HG03108 (cell line): Measurements from ENCODE around the gene LIN7A.
"Not testable (repeated sequence)": the region's sequence is repeated elsewhere in the genome, so short reads cannot be mapped to it uniquely, and the experiment has no call there.

Source experiments
- ATAC-seq: cut with Tn5 transposase; IDR thresholded peaks from one replicate; pipeline ENCODE4 v1.9.1; 2021; ENCODE audit warnings: moderate library complexity; ENCODE audit not compliant: unreplicated experiment

The LIN7A gene

GRCh38 chr12:80924437-80924836 is 13.3 kb downstream of the LIN7A start:
- ATAC-seq: no peak

GRCh38 chr12:80920006-80920405 is 17.7 kb downstream of the LIN7A start:
- ATAC-seq: no peak

- no peak for ATAC-seq
These were observed 20.1 kb downstream of the LIN7A start for GRCh38 chr12:80917651-80918050.

- ATAC-seq: no peak
These were observed 24.6 kb downstream of the LIN7A start for GRCh38 chr12:80912901-80913770.

- ATAC-seq: no peak
These were observed 28.4 kb downstream of the LIN7A start for GRCh38 chr12:80909370-80909769.

GRCh38 chr12:80902711-80903110 is 35.0 kb downstream of the LIN7A start:
- ATAC-seq: no peak

GRCh38 chr12:80901661-80902060 is 36.1 kb downstream of the LIN7A start:
- ATAC-seq: no peak

GRCh38 chr12:80895240-80895639 is 42.5 kb downstream of the LIN7A start:
- no peak for ATAC-seq

- no peak for ATAC-seq
These were observed 43.6 kb downstream of the LIN7A start for GRCh38 chr12:80894179-80894578.

- no peak for ATAC-seq
These were observed 44.9 kb downstream of the LIN7A start for GRCh38 chr12:80892597-80893445.

- no peak for ATAC-seq
These were observed 53.1 kb downstream of the LIN7A start for GRCh38 chr12:80884651-80885050.

- ATAC-seq: no peak
These were observed 56.6 kb downstream of the LIN7A start for GRCh38 chr12:80881106-80881505.

- not testable (repeated sequence) for ATAC-seq
These were observed 59.3 kb downstream of the LIN7A start for GRCh38 chr12:80878452-80878851.

GRCh38 chr12:80877721-80878265 is 59.9 kb downstream of the LIN7A start:
- no peak for ATAC-seq

- no peak for ATAC-seq
These were observed 65.7 kb downstream of the LIN7A start for GRCh38 chr12:80872053-80872452.

GRCh38 chr12:80869264-80869663 is 68.5 kb downstream of the LIN7A start:
- no peak for ATAC-seq

- no peak for ATAC-seq
These were observed 69.2 kb downstream of the LIN7A start for GRCh38 chr12:80868576-80868975.

- no peak for ATAC-seq
These were observed 69.8 kb downstream of the LIN7A start for GRCh38 chr12:80867941-80868340.

- ATAC-seq: no peak
These were observed 73.5 kb downstream of the LIN7A start for GRCh38 chr12:80864046-80864735.

- no peak for ATAC-seq
These were observed 75.2 kb downstream of the LIN7A start for GRCh38 chr12:80862531-80862930.
